NCI-H748 (cell line): ENCODE measurements around the gene RADX.
"Not testable (repeated sequence)": the region's sequence is repeated elsewhere in the genome, so short reads cannot be mapped to it uniquely, and the experiment has no call there.

Source experiments
- DNase-seq: peaks from one replicate; lab custom pipeline; 2025; ENCODE audit not compliant: unreplicated experiment; lab: John Stamatoyannopoulos, UW

Gene RADX, protein sequence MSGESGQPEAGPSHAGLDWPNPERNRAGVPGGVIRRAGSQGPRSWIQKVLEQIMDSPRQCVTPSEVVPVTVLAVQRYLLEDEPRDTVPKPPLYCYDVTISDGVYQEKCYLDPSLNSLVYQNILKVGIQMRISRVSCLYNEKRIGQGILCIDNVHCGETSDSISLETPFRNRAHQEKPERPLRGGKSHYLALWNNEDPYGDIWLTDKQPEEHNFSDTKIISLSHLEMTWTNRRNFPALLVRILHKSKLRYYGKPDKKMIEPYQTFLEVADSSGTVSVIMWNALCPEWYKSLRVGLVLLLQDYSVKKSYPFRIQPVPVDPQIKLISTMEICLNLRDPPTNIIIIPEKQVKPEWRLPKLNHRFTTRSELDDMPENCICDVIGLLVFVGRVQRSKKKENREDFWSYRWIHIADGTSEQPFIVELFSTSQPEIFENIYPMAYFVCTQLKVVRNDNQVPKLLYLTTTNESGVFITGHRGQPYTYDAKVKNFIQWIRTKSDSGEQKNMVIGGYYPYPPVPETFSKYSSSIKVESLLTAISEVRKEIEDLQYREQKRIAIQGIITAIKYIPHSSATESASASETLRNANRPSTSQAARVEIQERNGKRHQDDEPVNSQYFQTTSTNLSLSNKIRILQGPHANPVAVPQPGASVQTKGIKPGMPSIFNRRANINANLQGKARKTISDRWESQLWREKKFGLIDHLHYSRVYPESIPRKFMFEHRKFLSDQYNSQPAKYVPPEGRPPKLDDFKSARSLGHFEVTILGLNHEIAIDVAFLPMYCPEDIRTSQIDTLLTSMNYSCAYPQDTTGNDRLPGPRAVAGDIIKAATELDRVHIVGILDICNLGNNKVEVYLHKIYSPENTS

DNA sequence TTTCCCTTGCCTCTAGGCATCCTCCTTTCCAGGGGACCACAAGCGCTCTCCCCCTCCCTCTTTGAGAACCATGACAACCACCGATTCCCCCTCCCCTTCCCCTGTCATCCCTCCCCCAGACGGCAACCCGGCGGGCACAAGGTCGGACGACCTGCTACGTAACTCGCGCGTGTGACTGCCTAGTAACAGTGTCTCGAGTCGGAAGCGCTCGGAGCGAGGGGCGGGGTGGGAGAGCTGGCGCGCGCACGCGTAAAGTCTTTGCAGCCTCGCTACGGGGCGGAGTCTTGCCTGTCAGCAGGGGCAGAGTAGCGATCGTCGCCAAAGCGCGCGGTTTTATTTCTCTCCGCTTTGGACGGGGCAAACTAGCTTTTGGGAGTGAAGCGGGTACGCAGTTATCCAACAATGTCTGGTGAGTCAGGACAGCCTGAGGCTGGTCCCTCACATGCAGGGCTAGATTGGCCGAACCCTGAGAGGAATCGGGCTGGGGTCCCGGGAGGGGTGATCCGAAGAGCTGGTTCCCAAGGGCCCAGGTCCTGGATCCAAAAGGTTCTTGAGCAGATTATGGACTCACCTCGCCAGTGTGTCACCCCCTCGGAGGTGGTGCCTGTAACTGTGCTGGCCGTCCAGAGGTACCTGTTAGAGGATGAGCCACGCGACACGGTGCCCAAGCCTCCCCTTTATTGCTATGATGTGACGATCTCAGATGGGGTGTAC, at the start of gene RADX:
Gene RADX (plus strand): TSS at position 300 of the 714 bp plus-strand sequence. CDS start 103 bp downstream, at position 403.
- peak; percentile 92 for DNase-seq

DNA sequence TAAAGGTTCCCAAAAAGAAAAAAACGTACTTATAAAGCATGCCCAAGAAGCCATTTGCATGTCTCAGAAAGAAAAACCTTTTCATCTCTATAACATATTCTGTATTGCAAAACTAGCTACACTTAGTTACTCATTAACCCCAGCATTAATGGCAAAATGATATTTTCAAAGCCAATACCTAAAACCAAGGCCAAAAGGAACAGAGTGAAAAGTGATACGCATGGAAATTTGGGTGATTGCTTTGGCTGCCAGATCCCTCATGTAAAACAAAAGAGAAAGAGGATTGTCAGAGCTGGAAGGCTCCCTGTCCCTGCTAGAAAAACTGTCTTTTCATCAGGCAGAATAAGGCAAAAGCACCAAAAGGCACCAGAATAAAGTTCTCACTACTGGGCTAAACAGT, 46.8 kb upstream of the RADX start:
- DNase-seq: no peak

DNA sequence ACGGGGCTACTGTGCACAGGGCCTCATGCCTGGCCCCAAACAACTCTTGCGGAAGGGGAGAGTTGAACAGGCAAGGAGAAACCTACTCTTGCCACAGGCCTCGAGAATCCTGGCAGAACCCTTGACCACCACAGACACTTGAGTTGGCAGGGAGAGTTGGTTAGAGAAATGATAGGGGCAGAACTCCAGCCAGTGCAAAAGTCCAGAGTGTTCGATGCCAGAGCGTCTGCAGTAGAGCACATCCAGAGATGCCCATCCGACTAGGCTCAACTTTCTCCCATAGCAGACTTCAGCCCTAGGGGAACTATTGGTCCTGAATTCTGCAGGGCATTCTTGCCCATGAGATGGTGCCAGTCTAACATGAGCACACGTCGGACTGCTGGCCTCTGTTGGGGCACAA, 45.4 kb upstream of the RADX start:
- DNase-seq: no peak

DNA sequence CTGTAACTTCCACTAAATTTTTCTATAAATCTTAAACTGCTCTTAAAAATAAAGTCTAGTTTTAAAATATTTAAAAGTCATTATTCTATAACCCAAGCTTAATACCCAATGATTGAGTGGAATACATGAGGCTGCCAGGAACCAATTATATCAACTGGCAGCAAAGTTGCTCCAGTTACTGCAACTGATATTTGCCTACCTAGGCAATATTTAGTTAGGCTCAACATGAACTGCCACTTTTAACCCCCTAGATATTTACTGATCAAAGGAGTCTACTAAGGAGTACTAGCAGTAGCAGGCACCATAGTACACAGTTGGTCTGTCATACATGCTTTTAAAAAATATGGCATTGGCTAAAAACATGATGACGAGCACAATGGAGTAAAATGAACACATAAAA, 29.9 kb upstream of the RADX start:
- DNase-seq: no peak

DNA sequence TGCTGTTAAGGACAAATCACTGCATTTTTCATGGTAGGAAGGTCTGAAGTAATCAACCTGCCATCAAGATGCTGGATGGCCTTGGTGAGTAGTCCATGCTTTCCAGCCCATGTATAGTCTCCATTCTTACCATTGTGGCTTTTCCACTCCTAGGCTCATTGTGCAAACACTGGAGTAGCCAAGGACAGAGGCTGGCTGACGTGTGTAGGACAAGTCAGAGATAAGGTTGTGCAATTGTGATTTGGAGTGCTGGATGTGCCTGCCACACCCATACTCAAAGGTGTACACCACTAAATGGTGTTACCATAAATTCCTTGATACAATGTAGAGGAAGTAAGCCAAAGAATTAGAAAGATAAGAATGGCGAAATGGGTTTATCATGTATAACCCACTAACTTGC, 26.3 kb upstream of the RADX start:
- no peak for DNase-seq

DNA sequence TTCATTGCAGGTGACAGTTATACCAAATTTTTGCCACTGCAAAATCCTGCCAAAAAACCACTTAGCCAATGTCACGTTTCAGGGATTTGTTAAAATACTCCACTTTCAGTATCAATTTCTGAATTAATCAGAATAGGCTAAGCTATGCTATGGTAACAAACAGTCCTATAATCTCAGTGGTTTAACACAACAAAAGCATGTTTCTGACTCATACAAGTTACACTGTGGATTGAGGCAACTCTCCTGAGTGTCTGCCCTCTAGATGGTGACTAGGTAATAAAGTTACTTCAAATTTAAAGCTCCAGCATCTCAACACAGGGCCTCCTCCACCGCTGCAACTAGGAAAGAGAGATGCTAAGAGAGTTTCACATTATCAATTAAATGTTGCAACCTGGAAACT, 23.0 kb upstream of the RADX start:
- DNase-seq: no peak

DNA sequence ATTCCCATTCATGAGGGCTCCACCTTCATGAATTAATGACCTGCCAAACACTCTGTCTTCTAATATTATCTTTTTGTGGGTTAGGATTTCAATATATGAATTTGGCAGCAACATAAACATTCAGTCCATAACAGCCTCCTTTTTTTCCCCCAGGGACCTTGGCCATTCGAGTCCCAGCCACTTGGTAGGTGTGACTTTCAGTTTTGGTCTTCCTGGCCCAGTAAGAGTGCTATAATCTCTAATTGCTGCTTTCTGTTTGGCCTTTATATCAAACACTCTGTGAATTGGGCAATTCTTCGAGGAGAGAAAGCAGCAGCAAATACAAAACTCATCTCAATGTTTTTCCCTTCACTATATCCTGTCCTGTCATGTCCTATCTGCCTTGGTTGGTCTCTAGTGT, 12.4 kb upstream of the RADX start:
- no peak for DNase-seq

DNA sequence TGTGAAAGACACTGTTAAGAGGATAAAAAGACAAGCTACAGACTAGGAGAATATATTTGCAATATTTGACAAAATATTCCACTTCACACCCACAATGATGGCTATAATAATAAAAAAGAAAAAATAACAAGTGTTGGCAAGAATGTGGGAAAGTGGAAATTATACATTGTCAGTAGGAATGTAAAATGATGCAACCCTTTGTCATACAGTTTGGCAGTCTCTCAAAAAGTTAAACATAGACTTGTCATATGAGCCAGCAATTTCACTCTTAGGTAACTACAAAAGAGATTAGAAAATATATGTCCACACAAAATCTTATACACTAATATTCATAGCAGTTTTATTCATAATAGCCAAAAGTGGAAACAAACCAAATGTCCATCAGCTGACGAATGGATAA, 5.2 kb upstream of the RADX start:
- DNase-seq: no peak

DNA sequence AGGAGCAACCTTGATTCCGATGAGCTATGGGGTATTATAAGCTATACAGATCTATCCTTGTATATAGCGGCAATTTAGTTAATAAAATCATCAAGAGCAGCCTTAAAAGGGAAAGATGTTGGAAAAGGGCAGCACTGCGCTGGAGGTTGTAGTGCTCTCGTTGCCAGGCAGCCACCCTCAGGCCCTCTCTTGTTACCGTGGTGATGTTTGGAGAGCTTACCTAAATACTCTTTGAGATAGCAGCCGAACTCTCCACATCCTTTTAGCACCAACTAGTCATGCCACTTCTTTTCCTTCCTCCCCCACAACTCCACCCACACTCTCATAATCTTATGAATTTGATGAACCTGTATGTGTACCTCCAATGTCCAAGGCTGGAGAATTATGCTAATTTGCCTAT, 3.8 kb upstream of the RADX start:
- peak; percentile 78 for DNase-seq

DNA sequence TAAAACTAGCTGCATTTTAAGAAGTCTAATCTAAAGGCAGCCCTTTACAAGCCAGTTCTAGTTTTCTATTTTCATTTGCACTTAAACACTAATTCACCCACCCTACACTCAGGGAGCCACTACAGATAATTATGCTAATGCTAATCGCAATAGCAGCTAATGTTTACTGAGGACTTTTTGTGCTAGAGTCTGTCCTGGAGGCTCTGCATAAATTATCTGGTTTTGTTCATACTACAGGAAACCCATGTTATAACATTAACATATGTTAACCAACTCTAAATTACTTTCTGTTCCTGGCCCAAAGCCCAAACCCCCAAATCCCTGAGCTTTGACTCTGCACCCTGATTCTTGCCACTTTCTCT, 480 bp upstream of the RADX start:
- DNase-seq: peak; percentile 63

DNA sequence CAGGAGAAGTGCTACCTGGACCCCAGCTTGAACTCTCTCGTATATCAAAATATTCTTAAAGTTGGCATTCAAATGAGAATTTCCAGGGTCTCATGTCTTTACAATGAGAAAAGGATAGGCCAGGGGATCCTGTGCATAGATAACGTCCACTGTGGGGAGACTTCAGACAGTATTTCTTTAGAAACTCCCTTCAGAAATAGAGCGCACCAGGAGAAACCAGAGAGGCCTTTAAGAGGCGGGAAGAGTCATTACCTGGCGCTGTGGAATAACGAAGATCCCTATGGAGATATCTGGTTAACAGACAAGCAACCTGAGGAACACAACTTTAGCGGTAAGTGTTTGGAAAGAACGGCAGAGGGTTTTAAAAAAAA, 600 bp downstream of the RADX start:
- peak; percentile 39 for DNase-seq

DNA sequence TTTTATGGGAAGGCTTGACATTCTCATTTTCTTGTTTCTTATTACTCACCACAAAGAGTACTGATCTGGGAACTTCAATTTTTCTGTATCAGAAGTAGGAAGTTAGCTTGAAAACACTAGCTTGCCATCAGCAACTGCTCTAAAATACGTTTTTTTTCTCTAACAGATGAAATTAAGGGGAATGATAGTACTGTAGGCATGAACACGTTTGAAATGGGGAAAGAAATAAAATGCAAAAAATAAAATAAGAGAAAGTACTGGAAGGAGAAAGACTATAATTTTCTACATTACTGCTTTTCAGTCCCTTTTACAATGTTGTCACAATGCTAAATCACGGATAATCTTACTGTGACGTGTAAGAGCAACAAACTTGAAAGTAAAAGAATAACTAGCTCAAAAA, 1.5 kb downstream of the RADX start:
- no peak for DNase-seq

DNA sequence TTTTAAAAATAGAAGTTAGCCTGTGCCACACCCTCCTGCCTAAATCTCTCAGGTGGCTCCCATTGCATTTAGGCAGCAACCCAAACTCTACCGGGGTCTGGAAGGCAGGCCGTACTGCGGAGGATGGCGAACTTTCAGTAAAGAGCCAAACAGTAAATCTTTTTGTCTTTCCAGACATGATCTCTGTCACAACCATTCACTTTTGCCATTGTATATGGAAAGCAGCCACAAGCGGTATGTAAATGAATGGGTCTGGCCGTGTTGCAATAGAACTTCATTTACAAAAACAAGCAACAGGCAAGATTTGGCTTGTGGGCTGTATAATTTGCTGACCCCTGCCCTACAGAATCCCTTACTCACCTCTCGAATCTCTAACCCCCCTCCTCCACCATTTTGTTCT, 3.3 kb downstream of the RADX start:
- no peak for DNase-seq

DNA sequence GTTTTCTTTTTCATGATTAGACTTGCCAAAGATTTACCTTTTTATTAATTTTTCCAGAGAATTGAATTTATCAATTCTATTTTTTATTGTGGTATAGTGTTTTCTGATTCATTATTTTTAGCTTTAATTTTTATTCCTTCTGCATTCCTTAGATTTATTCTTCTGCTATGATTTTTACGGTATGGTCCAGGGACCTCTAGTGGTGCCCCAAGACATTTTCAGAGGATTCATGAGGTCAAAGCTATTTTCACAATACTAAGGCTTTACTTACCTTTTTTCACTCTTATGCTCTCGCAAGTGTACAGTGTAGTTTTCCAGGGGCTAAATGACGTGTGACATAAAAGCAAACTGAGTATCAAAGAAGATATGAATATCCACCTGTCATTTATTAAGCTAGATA, 8.0 kb downstream of the RADX start:
- no peak for DNase-seq

DNA sequence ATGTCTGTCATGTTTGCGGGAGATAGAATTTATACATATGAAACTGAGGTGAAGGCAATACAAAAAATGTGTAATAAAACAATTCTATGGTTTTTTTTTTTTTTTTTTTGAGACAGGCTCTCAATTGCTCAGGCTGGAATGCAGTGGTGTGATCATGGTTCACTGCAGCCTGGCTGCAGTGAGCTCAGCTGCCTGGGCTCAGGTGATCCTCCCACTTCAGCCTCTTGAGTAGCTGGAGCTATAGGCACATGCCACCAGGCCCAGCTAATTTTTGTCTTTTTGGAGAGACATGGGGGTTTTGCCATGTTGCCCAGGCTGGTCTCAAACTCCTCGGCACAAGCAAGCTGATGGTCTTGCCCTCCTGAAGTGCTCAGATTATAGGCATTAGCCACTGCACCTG, 10.1 kb downstream of the RADX start:
- no peak for DNase-seq

DNA sequence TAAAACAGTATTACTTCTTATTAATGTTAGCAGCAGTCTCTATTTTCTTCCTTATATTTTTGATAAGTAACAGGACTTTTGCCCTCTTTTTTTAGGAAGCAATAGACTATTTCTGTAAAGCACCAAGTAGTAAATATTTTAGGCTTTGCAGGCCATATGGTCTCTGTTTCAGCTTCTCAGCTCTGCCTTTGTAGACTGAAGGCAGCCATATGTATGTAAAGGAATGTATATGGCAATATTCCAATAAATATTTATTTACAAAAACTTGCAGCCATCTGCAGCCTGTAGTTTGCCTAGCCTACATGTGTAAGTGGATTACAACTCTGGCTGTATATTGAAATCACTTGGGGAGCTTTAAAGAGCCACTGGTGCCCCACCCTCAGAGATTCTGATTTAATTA, 15.0 kb downstream of the RADX start:
- no peak for DNase-seq

DNA sequence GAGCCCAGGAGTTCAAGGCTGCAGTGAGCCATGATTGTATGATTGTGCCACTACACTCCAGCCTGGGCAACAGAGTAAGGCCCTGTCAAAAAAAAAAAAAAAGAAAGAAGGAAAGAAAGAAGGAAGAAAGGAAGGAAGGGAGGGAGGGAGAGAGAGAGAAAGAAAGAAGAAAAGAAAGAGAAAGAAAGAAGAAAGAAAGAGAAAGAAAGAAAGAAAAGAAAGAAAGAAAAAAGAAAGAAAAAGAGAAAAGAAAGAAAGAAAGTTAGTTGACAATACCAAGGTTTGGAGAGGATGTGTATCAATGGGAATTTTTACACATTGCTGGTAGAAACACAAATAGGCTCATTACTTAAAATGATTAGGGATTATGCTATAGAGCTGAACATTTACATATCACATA, 19.8 kb downstream of the RADX start:
- no peak for DNase-seq

DNA sequence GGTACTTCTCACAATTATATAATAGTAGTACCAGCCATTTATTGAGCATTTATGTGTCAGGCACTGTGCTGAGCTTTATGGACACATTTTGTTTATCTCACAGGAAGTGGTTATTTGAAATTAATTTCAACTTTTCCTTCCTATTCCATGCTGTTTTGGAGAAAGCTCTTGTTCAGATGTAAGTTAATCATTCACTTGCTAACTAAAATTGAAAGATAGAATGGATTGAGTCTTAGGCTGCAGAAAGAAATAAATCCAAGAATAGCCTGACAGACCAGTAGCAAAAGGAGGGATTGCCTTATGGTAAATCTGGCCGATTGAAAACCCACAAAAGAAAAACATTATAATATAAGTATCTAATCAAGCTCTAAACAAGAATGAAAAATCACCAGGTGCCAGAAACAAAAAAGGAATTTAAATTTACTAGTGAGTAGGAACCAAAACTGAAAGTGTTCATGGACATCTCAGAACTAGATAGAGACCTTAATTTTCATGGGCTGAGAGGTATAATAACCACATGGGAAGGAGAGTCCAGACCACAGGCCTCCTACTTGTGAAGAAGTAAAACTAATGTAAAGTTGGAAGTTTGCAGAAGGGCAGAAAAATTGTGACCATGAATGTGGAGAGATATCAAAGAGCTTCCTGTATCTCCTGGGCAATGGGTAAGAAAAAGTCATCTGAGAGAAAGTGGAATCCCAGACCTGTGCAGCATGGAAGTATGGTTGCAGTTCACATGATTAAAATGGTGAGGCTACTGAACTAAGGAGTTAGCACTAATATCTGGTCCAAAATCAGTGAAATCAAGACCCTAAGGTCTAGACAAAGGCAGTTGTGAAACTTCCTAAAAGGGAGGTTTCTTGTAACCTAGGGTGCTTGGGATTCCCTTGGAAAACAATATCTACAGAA, 38.0 kb downstream of the RADX start:
- no peak for DNase-seq

DNA sequence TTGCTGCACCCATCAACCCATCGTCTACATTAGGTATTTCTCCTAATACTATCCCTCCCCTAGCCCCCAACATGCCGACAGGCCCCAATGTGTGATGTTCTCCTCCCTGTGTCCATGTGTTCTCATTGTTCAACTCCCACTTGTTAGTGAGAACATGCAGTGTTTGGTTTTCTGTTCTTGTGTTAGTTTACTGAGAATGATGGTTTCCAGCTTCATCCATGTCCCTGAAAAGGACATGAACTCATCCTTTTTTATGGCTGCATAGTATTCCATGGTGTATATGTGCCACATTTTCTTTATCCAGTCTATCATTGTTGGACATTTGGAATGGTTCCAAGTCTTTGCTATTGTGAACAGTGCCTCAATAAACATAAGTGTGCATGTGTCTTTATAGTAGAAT, 41.8 kb downstream of the RADX start:
- DNase-seq: not testable (repeated sequence)

DNA sequence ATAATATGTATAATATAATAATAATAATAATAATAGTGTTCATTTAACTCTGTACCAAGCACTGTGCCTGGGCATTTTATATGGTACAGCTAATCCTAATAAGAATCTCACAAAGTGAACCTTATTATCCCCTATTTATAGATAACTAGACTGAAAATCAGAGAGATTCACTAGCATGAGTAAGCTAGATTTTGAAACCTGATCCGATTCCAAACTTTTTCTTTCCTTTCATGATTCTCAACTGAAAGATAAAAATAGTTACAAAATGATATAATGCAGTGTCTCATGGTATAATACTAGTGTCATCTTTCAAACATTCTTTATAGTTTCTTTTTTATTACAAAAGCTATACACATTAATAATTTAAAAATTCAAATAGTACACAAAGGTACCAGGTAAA, 58.9 kb downstream of the RADX start:
- DNase-seq: no peak

DNA sequence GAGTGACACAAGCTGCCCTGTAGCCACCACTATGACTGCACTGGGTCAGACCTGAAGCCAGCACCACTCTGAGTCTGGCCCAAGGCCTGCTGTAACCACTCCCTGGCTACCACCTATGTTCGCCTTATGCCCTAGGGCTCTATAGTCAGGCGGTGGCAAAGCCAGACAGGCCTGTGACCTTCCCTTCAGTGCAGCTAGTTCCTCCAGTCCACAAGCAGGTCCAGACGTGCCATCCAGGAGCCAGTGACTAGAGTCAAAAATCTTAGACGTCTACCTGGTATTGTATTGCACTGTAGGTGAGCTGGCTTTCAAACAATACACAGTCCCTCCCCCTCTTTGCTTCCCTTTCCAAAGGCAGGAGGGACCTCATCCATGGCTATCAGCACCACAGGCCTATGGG, 60.7 kb downstream of the RADX start:
- DNase-seq: no peak
